HG03469 (cell line): ENCODE data around the gene HCFC1.

ENCODE experiments used
- ATAC-seq: cut with Tn5 transposase; IDR thresholded peaks from one replicate; pipeline ENCODE4 v1.9.1; 2021; ENCODE audit warnings: mild to moderate bottlenecking, moderate library complexity, moderate number of reproducible peaks; ENCODE audit not compliant: unreplicated experiment

Gene HCFC1

DNA sequence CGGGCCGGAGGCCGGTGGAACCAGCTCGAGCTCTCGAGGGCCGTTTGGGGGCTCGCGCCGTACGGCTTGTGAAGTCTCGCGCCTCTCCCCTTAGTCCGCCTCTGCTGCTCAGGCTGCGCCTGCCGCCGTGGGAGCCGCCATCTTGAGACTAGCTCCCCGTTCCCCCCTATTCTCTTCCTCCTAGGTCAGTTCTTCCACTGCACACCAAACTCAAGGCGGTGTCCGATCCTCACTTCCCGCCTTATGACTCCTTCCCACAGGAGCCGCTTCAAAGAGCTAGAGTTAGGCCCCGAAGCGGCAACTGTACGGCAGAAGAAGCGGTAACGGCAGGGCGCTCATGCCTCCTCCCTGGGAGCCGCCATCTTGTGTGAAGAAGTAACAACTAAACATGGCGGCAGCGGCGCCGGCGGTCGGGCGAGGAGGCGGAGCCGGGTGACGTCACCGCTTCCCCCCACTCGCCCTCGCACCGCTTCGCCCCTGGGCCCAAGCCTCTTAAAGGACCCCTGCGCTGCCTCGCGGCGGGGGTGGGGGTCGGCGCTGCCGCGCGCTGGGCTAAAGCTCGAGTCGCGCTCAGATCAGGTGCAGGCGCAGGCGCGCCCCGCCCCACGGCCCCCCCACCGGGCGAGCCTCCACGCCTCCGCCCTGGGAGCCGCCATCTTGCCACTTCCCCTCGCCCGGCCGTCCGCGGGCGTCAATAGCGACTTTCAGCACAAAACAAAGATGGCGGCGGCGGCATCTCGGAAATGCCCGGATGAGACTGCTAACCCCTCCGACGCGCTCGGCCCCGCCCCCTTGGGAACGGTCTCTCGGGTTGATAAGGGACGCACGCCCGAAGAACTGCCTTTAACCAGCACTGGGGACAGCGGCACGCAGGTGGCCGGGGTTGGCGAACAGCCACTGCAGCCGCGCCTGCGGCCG is at the start of gene HCFC1:
Gene HCFC1 (minus strand): TSS at position 369 of the 918 bp plus-strand sequence. CDS start 978 bp downstream, outside the sequence.
- ATAC-seq = peak; percentile 22

DNA sequence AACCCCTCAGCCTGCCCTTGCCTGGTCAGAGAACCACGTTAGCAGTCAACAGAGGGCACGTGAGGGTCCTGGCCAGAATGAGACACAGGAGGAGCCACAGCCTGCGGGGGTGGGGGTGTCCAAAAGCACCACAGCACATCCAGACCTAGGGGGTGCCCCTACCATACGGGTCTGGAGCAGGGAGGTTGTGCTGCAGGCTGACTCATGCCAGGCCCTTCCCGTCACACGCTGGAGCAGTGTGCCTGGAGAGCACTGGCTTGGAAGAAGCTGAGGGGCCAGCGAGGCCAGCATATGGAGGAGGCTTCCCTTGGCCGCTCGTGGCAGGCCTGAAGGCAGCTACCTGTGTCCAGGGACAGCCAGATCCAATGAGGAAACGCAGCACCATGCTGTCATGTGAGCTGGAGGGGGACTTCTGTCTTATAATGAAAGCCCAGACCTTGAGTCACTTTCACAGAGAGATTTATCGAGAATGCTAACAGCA is 49.6 kb upstream of the HCFC1 start:
- no peak for ATAC-seq

DNA sequence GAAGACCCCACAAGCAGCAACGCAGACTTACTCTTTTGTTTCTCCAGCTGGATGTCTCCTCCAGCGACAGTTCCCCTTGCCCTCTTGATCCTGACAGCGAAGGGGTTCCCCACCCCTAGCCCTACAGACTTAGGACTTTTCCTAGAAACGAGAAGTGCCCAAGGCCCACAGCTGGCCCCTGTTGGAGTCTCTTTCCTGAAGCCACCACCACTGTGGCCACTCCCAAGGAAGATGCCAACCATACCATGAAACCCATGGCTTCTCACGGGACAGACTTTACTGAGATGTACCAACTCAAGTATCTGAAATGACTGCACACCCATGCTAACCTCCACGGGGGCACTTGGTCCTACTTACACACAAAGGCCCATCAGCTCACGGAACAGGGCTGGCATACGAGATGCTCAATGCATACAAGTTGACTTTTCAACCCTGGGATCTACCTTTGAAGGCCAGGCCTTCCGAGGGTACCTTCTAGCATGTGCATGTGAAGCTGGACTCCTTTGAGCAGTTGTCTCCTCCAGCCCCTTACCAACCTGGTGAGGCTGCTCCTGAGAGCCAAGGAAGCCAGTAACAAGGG is 49.0 kb upstream of the HCFC1 start:
- ATAC-seq = no peak

DNA sequence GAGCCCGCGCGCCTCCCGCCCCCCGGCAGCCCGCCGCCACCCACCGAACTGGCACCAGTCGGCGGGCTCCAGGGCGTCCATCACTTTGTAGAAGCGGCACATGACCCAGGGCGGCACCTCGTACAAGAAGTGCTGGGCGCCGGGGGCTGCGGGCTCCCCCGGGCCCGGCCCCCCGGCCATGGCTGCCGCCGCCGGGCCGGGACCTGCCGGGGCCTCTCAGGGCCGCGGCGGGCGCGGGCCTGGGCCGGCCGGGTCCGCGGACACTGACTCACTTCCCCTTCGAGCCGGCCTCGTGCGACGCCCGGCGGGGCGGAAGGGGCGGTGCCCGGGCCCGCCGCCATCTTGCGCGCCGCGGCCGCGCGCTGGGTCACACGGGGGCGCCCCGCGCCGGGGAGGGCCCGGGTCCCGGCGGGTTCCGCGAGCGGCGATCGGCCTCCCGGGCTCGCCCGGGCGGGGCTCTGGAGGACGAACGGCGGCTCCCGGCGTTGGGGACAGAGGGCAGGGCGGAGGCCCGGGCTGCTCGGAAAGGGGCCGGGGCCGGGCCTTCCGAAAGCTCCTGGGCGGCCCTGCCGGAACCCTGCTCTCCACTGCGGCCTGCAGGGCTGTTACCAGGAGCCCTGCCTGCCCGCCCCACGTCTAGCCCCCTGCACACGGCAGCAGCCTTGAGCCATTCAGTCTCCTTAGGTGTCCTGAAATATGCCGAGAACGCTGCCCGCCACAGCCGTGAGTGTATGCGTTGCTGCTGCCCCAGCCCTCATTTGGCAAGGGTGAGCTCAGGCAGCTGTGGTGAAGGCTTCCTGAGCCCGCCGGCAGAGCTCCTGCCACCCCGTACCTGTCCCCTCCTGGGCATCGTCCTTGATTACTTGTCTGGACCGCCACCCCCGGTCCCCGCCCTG is 48.3 kb upstream of the HCFC1 start, which contains the start of gene IRAK1:
Gene IRAK1 (minus strand): TSS at position 270 of the 896 bp plus-strand sequence. CDS start 90 bp downstream, at position 180.
- ATAC-seq = peak; percentile 55

DNA sequence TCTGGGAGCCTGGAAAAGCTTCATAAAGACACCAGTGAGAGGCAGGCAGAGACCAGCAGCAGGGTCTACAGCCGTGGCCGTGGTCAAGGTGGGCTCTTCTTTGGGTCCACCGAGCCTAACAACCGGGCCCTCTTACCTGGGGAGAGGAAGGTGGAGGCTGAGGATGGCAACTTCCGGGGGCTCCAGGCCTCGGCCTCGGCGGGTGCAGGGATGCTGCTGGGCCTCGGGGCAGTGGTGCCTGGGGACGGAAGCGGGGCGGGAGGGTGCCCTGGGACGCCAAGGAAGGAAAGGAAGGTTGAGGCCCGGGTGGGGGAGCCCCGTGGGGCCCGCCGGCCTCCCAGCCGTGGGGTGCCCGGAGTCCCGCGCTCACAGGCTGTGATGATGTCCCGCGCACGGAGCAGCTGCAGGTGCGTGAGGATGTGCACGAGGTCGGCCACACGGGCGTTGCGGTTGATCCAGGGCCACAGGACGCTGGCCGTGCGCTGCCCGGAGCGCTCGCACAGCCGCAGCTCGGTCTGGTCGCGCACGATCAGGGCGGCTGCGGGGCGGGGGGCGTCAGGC is 47.5 kb upstream of the HCFC1 start:
- ATAC-seq = no peak

DNA sequence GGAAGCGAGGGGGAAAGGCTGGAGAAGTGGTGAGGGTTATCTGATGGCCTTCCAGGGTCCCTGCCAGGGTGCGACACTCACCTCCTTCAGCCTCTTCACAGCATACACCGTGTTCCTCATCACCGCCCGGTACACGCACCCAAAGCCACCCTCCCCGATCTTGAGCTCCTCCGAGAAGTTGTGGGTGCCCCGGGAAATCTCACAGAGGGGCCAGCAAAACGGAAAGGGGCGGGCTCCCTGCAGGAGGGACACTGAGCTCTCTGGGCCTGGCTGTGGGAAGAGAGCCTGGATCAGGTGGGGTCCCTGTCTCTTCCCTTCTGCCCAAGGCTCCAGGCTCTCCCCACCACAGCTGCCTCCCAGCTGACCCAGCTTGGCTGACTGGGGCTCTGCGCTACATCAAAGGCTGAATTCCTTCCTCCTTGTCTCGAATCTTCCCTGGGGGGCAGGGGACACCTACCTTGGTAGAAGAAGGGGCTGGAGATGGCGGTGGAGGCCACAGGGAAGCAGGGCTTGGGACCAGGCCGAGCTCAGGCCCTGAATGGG is 47.0 kb upstream of the HCFC1 start:
- no peak for ATAC-seq

DNA sequence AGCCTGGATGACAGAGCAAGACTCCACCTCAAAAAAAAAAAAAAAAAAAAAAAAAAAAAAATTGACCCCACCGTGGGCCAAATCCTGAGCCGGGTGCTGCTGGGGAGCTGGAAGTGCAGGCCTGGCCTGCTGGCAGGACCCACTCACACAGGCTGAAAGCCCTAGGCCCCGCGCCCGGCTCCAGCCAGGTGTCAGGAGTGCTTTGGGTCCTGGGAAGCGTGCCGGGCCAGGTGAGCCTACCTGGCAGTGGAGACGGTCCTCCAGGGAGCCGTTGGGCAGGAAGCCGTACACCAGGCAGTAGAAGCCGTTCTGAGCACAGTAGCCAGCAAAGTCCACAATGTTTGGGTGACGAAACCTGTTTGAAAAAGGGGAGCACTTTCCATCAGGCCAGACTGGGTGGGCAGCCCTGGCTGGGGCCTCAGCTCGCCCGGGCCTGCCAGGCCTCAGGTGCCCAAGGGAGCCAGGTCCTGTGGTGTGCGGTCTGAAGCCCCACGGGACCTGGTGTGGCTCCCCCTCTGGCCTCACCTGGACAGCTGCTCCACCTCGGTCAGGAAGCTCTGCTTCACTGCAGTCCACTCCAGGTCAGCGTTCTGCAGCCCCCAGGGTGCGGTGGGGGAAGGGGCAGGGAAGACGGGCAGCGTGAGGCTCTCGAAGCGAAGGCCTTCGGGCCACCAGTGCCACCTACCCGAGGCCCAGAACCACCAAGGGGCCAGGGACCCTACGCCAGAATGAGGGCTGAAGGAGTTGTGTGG is 46.3 kb upstream of the HCFC1 start:
- ATAC-seq = no peak

DNA sequence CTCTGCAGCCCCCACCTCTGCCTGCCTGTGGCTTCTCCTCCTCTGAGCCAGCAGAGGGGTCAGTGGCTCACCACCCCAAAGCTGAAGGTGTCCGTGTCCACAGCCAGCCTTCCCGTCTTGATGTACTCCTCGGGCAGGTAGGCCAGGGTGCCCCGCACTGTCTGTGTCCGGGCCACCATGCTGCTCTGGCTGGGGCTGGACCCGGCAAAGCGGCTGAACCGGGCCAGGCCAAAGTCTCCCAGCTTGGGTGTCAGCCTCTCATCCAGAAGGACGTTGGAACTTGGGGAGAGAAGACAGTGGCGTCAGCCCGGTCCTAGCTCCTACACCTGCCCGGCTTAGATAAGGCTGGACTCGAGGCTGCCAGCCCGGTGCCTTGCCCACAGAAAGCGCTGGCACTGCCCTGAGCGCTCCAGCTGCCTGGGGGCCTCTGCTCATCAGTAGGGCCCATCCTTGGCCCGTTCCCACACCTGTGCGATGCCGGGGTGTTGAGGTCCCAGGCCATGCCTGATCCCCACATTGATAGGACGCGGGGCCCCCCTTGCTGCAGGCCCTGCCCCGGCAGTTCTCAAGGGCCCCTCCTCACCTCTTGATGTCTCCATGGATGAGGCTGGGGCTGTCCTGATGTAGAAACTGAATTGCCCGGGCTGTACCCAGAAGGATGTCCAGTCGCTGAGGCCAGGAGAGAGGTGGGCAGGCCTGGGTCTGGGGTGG is 44.9 kb upstream of the HCFC1 start:
- no peak for ATAC-seq

DNA sequence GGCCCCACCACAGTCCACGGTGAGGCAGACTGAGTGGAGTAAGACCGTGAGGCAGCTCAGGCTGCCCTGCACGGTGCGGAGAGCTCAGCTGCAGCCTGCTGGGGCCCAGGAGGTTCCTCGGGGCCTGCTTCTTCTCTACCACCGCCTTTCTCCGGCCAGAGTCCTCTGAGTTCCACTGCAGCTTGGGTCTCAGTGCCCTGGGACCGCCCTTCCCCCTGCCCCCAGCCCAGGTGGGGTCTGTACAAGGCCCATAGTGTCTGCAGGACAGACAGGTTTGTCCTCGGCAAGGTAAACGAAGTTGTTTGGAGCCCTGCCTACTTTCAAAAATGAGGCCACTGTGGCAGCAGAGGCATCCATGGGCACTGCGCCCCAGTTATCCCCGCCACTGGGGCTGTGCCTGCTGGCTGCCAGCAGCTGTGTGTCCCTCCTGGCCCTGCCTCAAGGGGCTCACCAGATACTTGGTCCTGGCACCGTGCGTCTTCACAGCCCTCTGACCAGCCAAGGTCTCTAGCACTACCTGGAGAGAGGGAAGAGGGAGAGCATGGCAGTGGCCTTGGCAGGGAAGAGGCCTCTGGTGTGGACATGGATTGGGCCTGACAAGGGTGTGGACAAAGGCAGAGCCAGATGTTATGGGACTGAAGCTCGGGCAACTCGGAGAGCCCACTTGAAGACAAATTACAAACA is 44.1 kb upstream of the HCFC1 start:
- no peak for ATAC-seq

DNA sequence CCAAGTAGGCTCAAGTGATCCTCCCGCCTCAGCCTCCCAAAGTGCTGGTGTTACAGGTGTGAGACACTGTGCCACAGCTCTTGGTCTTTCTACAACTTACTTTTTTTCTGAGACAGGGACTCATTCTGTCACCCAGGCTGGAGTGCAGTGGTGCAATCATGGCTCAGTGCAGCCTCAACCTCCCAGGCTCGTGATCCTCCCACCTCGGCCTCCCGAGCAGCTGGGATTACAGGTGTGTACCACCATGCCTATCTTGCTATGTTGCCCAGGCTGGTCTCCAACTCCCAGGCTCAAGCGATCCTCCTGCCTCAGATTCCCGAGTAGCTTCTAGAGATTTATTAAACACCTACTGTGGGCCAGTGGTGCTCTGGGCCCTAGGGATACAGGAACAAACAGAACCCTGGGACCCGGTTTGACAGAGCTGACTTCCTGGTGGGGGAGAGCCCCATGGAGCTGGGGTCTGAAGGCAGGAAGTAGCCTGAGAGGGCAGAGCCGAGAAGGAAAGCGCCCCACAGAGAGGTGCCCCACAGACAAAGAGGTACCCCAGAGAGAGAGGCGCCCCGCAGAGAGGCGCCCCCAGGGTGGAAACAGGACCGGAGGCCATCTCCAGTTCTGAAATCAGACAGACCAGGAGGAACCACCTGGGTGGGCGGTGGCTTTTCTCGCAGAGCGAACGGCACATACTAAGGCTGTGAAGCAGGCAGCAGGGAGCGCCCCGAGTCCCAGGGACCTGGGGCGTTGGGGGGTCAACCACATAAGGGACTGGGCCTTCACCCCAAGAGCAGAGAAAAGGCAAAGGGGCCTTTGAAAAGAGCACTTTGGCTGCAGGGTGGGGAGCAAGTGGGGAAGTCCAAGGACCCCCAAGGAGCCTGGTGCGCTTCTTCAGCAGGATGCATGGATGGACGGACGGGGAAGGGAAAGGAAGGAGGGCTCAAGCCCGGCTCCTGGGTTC is 43.1 kb upstream of the HCFC1 start:
- ATAC-seq = no peak

DNA sequence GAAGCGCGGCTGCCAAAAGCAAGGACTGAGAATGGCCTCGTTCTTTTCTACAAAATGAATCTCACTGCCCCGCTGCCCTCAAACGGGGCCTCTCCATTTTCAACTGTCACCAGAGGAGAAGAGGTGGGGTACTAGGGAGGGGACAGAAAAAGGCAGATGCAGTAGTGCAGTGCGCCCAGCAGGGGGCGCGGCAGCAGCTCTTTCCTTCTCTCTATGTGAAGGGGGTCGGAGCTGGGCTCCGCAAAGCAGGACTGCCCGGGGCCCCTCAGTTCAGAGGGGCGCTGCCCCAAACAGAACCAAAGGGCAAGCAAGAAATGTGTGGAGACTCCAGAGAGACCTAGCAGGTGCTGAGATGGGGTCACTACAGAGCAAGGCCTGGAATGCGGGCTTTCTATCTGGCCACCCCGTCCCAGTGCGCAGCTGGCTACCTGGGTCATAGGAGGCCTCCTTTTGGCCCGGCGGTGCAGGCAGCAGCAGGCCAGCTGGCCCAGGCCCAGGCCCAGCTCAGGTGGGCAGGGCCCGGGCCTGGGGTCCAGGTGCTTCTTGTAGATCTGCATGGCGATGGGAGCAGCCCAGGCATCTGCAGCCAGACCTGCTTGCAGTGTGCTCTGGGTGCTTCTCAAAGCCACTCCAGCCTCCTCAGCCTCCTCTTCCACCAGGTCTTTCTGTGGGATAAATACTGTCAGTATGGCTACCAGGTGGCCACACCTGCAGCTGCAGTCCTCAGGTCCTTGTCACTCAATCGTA is 42.2 kb upstream of the HCFC1 start:
- ATAC-seq = no peak

DNA sequence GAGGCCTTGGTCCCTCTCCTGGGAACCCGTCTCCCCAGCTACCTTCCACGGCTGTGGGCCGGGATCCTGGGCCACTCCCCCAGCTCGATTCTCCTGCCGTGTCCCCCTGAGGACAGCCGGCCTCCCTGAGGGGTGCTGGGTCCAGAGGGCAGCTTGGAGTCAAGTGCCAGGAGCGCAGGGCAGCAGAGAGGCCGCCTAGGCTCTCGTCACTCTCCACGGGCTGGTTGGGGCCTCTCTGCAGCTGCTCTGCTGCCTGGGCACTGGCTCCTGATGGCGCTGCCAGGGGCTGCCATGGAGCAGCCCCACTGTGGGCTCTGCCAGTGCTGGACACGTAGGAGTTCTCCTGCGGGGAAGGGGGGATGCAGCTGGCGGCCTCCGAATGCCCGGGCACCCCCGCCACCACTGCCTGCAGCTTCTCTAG is 41.4 kb upstream of the HCFC1 start:
- no peak for ATAC-seq

DNA sequence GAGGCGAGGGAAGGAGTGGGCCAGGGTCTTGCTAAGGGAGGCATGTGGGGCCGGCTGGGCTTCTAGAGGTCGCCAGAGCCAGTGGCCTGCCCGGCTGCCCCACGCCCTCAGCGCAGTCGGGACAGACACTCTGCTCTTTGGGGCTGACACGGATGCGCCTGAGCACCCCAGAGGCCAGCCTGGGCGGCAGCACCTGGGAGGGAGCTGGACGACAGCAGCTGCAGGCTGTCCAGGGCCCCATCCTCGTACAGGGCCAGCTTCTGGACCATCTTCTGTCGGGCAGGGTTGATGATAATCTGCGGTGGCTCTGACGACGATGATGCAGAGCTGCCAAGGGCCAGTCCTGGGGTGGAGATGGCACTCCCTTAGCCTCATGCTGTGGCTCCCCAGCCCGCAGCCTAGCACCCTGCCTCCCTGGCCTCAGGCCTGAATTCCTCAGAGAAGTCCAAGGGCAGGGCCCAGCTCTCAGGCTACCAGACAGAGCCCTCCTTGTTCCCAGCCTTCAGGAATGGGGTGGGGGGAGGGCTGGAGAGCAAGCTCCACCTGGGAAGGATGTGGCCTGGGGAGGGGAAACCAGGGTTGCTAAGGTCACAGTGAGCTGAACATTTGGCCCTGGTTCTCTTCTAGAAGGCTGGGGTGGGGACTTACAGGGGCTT is 40.8 kb upstream of the HCFC1 start:
- ATAC-seq = no peak

DNA sequence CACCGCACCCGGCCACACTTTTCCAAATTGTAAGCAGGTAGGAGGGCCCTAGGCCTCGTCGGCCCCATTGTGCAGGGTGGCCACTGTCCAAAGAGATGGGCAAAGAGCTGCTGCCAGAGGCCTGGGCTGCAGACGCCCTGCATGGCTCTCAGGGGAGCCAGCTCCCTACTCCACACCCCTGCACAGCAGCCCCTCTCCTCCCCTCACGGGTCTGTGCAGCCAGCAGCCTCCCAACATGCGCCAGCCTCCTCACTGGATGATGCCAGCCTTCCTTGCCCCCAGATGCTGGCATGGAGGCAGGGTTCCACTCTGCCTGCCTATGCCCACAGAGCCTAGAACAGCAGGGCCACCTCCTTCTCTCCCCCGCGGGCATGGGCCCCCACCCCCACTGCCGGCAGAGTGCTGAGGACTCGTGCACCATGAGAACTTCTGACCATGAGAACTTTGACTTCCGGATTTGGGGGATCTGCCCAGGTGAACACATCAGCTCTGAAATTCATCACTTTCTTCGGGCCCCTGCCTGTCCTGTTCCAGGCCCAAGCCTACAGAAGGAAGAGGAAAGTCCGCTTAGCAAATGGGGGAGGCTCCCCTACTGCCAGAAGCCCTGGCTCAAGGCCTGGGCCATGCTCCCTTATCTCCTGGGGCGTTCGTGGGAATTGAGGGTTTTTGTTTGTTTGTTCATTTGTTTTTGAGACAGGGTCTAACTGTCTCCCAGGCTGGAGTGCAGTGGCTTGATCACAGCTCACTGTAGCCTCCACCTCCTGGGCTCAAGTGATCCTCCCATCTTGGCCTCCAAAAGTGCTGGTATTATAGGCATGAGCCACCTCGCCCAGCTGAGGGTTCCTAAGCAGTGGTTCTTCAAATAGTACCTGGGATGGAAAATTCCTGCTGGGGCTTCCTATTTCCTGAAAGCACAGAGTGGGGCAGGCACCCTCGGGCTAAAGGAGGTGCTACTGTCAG is 40.0 kb upstream of the HCFC1 start:
- ATAC-seq = no peak
